A549 (cell line): Measurements from ENCODE around the gene ARID5A. TPM values are rescaled to one million over a fixed set of nuclear protein-coding genes. Genes with fewer than 3 reads are reported as not detected.

Experiments
- ATAC-seq, 2 experiments: fragments of 200-7000 bp in 1 of 2; fragments of >200 bp in 1 of 2; cut with Nextera tagmentation in 1 of 2; cut with Tn5 transposase in 1 of 2; 3 replicates each; pipeline versions ENCODE4 v1.8.0 to v1.9.1; 2018 to 2020; ENCODE audit warnings: mild to moderate bottlenecking in 1 of 2, moderate library complexity in 1 of 2
- CTCF ChIA-PET: fragments of 300-600 bp; sonication (Branson Sonifier 250); formaldehyde crosslinking; extraction: SDS; loops from one replicate; lab custom pipeline; 2021; ENCODE audit warnings: antibody characterized with exemption, inconsistent platforms; lab: Yijun Ruan, JAX
- POLR2A ChIA-PET: fragments of 350-600 bp; formaldehyde crosslinking; extraction: SDS; loops from one replicate; lab custom pipeline; 2021; ENCODE audit warnings: antibody characterized with exemption, inconsistent platforms; lab: Yijun Ruan, JAX
- DNase-seq, 2 experiments: peaks; one replicate each; pipeline versions ENCODE4 v3.0.0 to v3.0.0-alpha.2; 2011 to 2016; ENCODE audit warnings: low read depth in 1 of 2, low spot score in 1 of 2
- FAIRE-seq: peaks from 2 replicates; lab custom pipeline; 2011; peaks lifted over from hg19 to GRCh38; lab: Jason Lieb, UNC
- H3K27ac ChIP-seq, 2 experiments: fragments of >200 bp; sonication (Bioruptor Twin); formaldehyde crosslinking; 3 replicates each; pipeline ENCODE4 v1.5.1; 2016 to 2017
- H3K4me1 ChIP-seq: fragments of >200 bp; sonication (Bioruptor Twin); formaldehyde crosslinking; 3 replicates; pipeline ENCODE4 v1.6.1; 2016
- H3K4me2 ChIP-seq: fragments of >200 bp; sonication (Bioruptor Twin); formaldehyde crosslinking; 3 replicates; pipeline ENCODE4 v1.6.1; 2016
- H3K4me3 ChIP-seq: fragments of >200 bp; sonication (Bioruptor Twin); formaldehyde crosslinking; 3 replicates; pipeline ENCODE4 v1.5.1; 2016
- H3K9me3 ChIP-seq: fragments of >200 bp; sonication (Bioruptor Twin); formaldehyde crosslinking; 3 replicates; pipeline ENCODE4 v1.6.1; 2016
- ATOH8 ChIP-seq: fragments of 250-450 bp; sonication (Bioruptor Pico); IDR thresholded peaks from 2 replicates; pipeline ENCODE4 v1.5.0; 2020; ENCODE audit warnings: low read depth, mild to moderate bottlenecking, moderate library complexity
- BHLHE40 ChIP-seq: IDR thresholded peaks from 2 replicates; pipeline ENCODE4 v1.6.1; 2012; ENCODE audit warnings: low read depth, low read length, inconsistent platforms
- CEBPB ChIP-seq, 2 experiments: fragments of >200 bp in 1 of 2; sonication (Bioruptor Twin) in 1 of 2; formaldehyde crosslinking in 1 of 2; IDR thresholded peaks; 2 replicates each; pipeline ENCODE4 v1.6.1; 2012 to 2016
- CHD2 ChIP-seq: fragments of 150-350 bp; IDR thresholded peaks from 2 replicates; pipeline ENCODE4 v1.6.1; 2014; ENCODE audit warnings: low read length; ENCODE audit not compliant: partially characterized antibody
- CHD4 ChIP-seq: fragments of 200-600 bp; sonication (generic); IDR thresholded peaks from 2 replicates; pipeline ENCODE4 v1.6.1; 2016; ENCODE audit warnings: antibody characterized with exemption, mild to moderate bottlenecking, borderline replicate concordance
- CTCF ChIP-seq: fragments of >200 bp; sonication (Bioruptor Twin); formaldehyde crosslinking; IDR thresholded peaks from 3 replicates; pipeline ENCODE4 v1.5.1; 2016
- E2F6 ChIP-seq: IDR thresholded peaks from 2 replicates; pipeline ENCODE4 v1.6.1; 2012; ENCODE audit warnings: low read depth, borderline replicate concordance
- FOSL2 ChIP-seq, 2 experiments: fragments of 450-650 bp in 1 of 2; fragments of >200 bp in 1 of 2; sonication (Bioruptor Twin) in 1 of 2; formaldehyde crosslinking; IDR thresholded peaks; 2 replicates each; pipeline versions ENCODE4 v1.5.0 to v1.6.1; 2016 to 2020; ENCODE audit warnings: mild to moderate bottlenecking in 1 of 2, moderate library complexity in 1 of 2
- HES2 ChIP-seq: fragments of >200 bp; sonication (Bioruptor Twin); formaldehyde crosslinking; IDR thresholded peaks from 2 replicates; pipeline ENCODE4 v1.6.1; 2016
- HOXA7 ChIP-seq: fragments of 250-450 bp; sonication (Bioruptor Pico); IDR thresholded peaks from 2 replicates; pipeline ENCODE4 v1.5.0; 2020; ENCODE audit warnings: mild to moderate bottlenecking, moderate library complexity
- HOXB5 ChIP-seq: fragments of 250-450 bp; sonication (Bioruptor Pico); IDR thresholded peaks from 2 replicates; pipeline ENCODE4 v1.5.0; 2020; ENCODE audit warnings: mild to moderate bottlenecking, moderate library complexity
- MAX ChIP-seq: IDR thresholded peaks from 2 replicates; pipeline ENCODE4 v1.6.1; 2012
- MYC ChIP-seq: IDR thresholded peaks from 2 replicates; pipeline ENCODE4 v1.6.1; 2012; ENCODE audit warnings: mild to moderate bottlenecking, inconsistent platforms, low read length, improper control_type of control experiment, borderline replicate concordance
- NR3C1 ChIP-seq: fragments of >200 bp; sonication (Bioruptor Twin); formaldehyde crosslinking; IDR thresholded peaks from 3 replicates; pipeline ENCODE4 v1.6.1; 2017
- PBX3 ChIP-seq: IDR thresholded peaks from 2 replicates; pipeline ENCODE4 v1.6.1; 2012
- RAD21 ChIP-seq, 2 experiments: fragments of >200 bp in 1 of 2; sonication (Bioruptor Twin) in 1 of 2; formaldehyde crosslinking in 1 of 2; IDR thresholded peaks in 1 of 2; conservative IDR thresholded peaks in 1 of 2; 2 replicates in 1 of 2; 3 replicates in 1 of 2; pipeline ENCODE4 v1.6.1; 2012 to 2018; ENCODE audit warnings: inconsistent platforms in 1 of 2
- REST ChIP-seq: fragments of 200-600 bp; sonication (generic); IDR thresholded peaks from 2 replicates; pipeline ENCODE4 v1.6.1; 2016; ENCODE audit warnings: antibody characterized with exemption, mild to moderate bottlenecking, moderate library complexity
- RFX5 ChIP-seq: fragments of 450-650 bp; IDR thresholded peaks from 2 replicates; pipeline ENCODE4 v1.7.1; 2014; ENCODE audit warnings: antibody characterized with exemption, mild to moderate bottlenecking, moderate library complexity
- SMC3 ChIP-seq: fragments of >200 bp; sonication (Bioruptor Twin); formaldehyde crosslinking; IDR thresholded peaks from 3 replicates; pipeline ENCODE4 v1.6.1; 2018; ENCODE audit warnings: inconsistent platforms
- SREBF2 ChIP-seq: fragments of 450-650 bp; IDR thresholded peaks from 2 replicates; pipeline ENCODE4 v1.6.1; 2014; ENCODE audit warnings: mild to moderate bottlenecking, moderate library complexity
- ZFP36 ChIP-seq: fragments of 450-650 bp; IDR thresholded peaks from 2 replicates; pipeline ENCODE4 v1.6.1; 2014; ENCODE audit warnings: borderline replicate concordance; ENCODE audit not compliant: partially characterized antibody
- ZSCAN20 ChIP-seq: fragments of 250-450 bp; sonication (Bioruptor Pico); IDR thresholded peaks from 2 replicates; pipeline ENCODE4 v1.8.0; 2022; ENCODE audit warnings: mild to moderate bottlenecking, moderate library complexity
- WGBS: methylation state at CpG from one replicate; pipeline ENCODE4 v1.1.6; 2017; ENCODE audit errors: missing lambda C conversion rate; 5-methylcytosine and 5-hydroxymethylcytosine counted together
- polyA plus RNA-seq, 4 experiments: library from polyadenylated mRNA; depleted of rRNA in 3 of 4; stranded (reverse); fragments of >200 nt; fragmentation: RNase III in 1 of 4; extraction: RNeasy Plus Mini Kit Qiagen cat#74134 plus additional on column Dnase treatment in 1 of 4; gene quantifications; 2 replicates in 3 of 4; 3 replicates in 1 of 4; pipeline ENCODE4 v1.2.3, GENCODE V29; 2011 to 2017

ARID5A gene
- polyA plus RNA-seq, 2 of the 4 experiments (the other 2 are of a cell fraction) = 1.2 to 4.4 TPM

- POLR2A ChIA-PET = no interaction called here
- WGBS = 85% methylated on average over 7 of the region's 7 CpGs
Observed at GRCh38 chr2:96506907-96507240, 29.7 kb upstream of the ARID5A start.

GRCh38 chr2:96507957-96508520 is 28.5 kb upstream of the ARID5A start:
- no peak for FAIRE-seq
- TF ChIP-seq RAD21 (conservative IDR thresholded peaks at IDR 0.05 in 1 of 2, IDR thresholded peaks at IDR 0.05 in 1 of 2) = peak; percentile 73 to 82
- peak; percentile 86 for TF ChIP-seq SMC3
- no peak for TF ChIP-seq CEBPB (IDR thresholded peaks at IDR 0.05)
- no peak for TF ChIP-seq PBX3
- no peak for TF ChIP-seq E2F6
- TF ChIP-seq NR3C1 = no peak
- peak; percentile 24; the same call in 1 of the 2 replicates for TF ChIP-seq MAX
- TF ChIP-seq CTCF = peak; percentile 84
- Histone ChIP-seq H3K27ac (peak overlapping the region in 1 of 2 experiments; percentile 70; a peak in 2 of 6 replicates), H3K4me1 (peaks cover 24% of the 10 kb centered on the region), H3K4me3 (peak overlapping the region; percentile 28; the same call in 2 of the 3 replicates), H3K9me3 (no peaks in the 10 kb centered on the region), H3K4me2 (peak overlapping the region; percentile 76)
- ATAC-seq = peak; percentile 49 to 82
- WGBS = 21% methylated on average over 25 of the region's 38 CpGs
- CTCF ChIA-PET = interaction anchor here (0.6 to 14.7 kb wide), 36 partner anchors 8 to 515 kb away, joined by 3 to 447 read pairs (median 8); no protein-coding TSS in a partner anchor
- POLR2A ChIA-PET = no interaction called here
- DNase-seq = peak; percentile 60

More at GRCh38 chr2:96506907-96507240, 29.7 kb upstream of the ARID5A start:
- no peak for DNase-seq
- no peak for FAIRE-seq
- CTCF ChIA-PET = interaction anchor here (1.3 to 14.7 kb wide), 7 partner anchors 10 to 157 kb away, joined by 5 to 447 read pairs (median 25); no protein-coding TSS in a partner anchor
- no peak for ATAC-seq
- peak overlapping the region in 1 of 2 experiments; percentile 76; a peak in 2 of 6 replicates for H3K27ac ChIP-seq
- H3K4me1 ChIP-seq = peaks cover 28% of the 10 kb centered on the region
- TF ChIP-seq ZFP36 (no peak), CHD2 (no peak), CEBPB (IDR thresholded peaks at IDR 0.05) (no peak), MYC (no peak), HOXA7 (CRISPR knock-in tag) (no peak), HOXB5 (CRISPR knock-in tag) (no peak), CHD4 (no peak), FOSL2 (IDR thresholded peaks at IDR 0.05) (no peak), FOSL2 (CRISPR knock-in tag; IDR thresholded peaks at IDR 0.05) (no peak), RFX5 (no peak), RAD21 (conservative IDR thresholded peaks at IDR 0.05 in 1 of 2, IDR thresholded peaks at IDR 0.05 in 1 of 2) (no peak), ATOH8 (no peak), HES2 (no peak), ZSCAN20 (CRISPR knock-in tag) (no peak), BHLHE40 (no peak), SREBF2 (no peak), REST (no peak)
- no peaks in the 10 kb centered on the region for H3K9me3 ChIP-seq
- H3K4me2 ChIP-seq = 0 out of 3 replicates have a peak overlapping the region, but pooled peaks have one; percentile 21
- H3K4me3 ChIP-seq = no peak overlapping the region
